Measurements from ENCODE around the gene CDK5.

Gene CDK5

GRCh38 chr7:151099486-151100211 is 42.0 kb upstream of the CDK5 start:
- H3K4me3 ChIP-seq (ENCODE audit: low read depth, low read length), result no peak overlapping the region
- TF ChIP-seq CTCF (IDR thresholded peaks at IDR 0.05; ENCODE audit: borderline replicate concordance, insufficient read depth, low read depth, low read length), result no peak

- TF ChIP-seq CTCF (IDR thresholded peaks at IDR 0.05; ENCODE audit: borderline replicate concordance, insufficient read depth, low read depth, low read length), result no peak
- H3K4me3 ChIP-seq (ENCODE audit: low read depth, low read length), result no peak overlapping the region
Observed at GRCh38 chr7:151095828-151096475, 38.3 kb upstream of the CDK5 start.

- TF ChIP-seq CTCF (IDR thresholded peaks at IDR 0.05; ENCODE audit: borderline replicate concordance, insufficient read depth, low read depth, low read length), result no peak
Observed at GRCh38 chr7:151095123-151095797, 37.6 kb upstream of the CDK5 start.

DNA sequence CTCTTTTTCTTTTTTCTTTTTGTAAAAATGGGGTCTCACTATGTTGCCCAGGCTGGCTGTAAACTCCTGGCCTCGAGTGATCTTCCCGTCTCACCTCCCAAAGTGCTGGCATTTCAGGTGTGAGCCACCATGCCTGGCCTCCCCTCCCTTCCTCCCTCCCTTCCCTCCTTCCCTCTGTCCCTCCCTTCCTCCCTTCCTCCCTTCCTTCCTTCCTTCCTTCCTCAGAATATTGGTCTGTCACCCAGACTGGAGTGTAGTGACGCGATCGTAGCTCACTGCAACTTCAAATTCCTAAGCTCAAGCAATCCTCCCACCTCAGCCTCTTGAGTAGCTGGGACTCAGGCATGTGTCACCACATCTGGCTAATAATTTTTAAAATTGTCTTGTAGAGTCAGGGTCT is 37.0 kb upstream of the CDK5 start:
- no peak for TF ChIP-seq CTCF (IDR thresholded peaks at IDR 0.05; ENCODE audit: borderline replicate concordance, insufficient read depth, low read depth, low read length)
- H3K4me3 ChIP-seq (ENCODE audit: low read depth, low read length), result no peak overlapping the region

More at GRCh38 chr7:151095123-151095797, 37.6 kb upstream of the CDK5 start:
- H3K4me3 ChIP-seq (ENCODE audit: low read depth, low read length), result no peak overlapping the region

GRCh38 chr7:151093748-151094147 is 36.1 kb upstream of the CDK5 start:
- H3K4me3 ChIP-seq (ENCODE audit: low read depth, low read length), result no peak overlapping the region
- TF ChIP-seq CTCF (IDR thresholded peaks at IDR 0.05; ENCODE audit: borderline replicate concordance, insufficient read depth, low read depth, low read length), result no peak

- TF ChIP-seq CTCF (IDR thresholded peaks at IDR 0.05; ENCODE audit: borderline replicate concordance, insufficient read depth, low read depth, low read length), result no peak
Observed at GRCh38 chr7:151091988-151092387, 34.3 kb upstream of the CDK5 start.

More at GRCh38 chr7:151091988-151092387, 34.3 kb upstream of the CDK5 start:
- H3K4me3 ChIP-seq (ENCODE audit: low read depth, low read length), result no peak overlapping the region

All from GM12875 (cell line).